NB4 (cell line): ENCODE results near the gene BMPR1B.

Source experiments
- MYC ChIP-seq: IDR thresholded peaks from 2 replicates; pipeline ENCODE4 v1.6.1; 2011; ENCODE audit warnings: low read depth, low read length
- POLR2A ChIP-seq: IDR thresholded peaks from 2 replicates; pipeline ENCODE4 v1.6.1; 2011; ENCODE audit warnings: mild to moderate bottlenecking; ENCODE audit not compliant: insufficient read length; ENCODE audit errors: extremely low read depth
- TF ChIP-seq, protein P1 (sequence below): IDR thresholded peaks from one replicate; pipeline ENCODE4 v1.5.1; 2012; ENCODE audit warnings: low read depth, low read length

DNA sequence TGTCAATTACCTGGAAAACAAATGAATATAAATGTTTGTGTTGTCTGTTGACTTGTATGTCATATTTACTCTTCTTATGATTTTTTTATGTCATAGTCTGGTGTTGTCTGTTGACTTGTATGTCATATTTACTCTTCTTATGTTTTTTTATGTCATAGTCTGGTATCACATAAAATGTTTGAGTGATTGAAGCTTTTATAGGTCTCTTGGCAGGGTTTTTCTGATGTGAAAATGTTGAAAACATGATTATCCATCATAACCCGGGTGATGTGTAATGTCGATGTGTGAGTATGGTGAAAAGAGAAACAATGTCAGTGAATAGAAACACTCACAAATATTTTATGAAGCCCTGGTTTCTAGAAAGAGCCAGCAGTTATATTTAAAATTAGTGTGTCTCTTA, 335.7 kb downstream of the BMPR1B start:
- TF ChIP-seq, protein P1, sequence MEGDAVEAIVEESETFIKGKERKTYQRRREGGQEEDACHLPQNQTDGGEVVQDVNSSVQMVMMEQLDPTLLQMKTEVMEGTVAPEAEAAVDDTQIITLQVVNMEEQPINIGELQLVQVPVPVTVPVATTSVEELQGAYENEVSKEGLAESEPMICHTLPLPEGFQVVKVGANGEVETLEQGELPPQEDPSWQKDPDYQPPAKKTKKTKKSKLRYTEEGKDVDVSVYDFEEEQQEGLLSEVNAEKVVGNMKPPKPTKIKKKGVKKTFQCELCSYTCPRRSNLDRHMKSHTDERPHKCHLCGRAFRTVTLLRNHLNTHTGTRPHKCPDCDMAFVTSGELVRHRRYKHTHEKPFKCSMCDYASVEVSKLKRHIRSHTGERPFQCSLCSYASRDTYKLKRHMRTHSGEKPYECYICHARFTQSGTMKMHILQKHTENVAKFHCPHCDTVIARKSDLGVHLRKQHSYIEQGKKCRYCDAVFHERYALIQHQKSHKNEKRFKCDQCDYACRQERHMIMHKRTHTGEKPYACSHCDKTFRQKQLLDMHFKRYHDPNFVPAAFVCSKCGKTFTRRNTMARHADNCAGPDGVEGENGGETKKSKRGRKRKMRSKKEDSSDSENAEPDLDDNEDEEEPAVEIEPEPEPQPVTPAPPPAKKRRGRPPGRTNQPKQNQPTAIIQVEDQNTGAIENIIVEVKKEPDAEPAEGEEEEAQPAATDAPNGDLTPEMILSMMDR = no peak
- no peak for TF ChIP-seq POLR2A
- no peak for TF ChIP-seq MYC
